Medulla oblongata (tissue), 1 donor: ENCODE results near the gene PTCH1.

Source experiments
- DNase-seq: peaks from one replicate; pipeline ENCODE4 v3.0.0-alpha.2; 2015; ENCODE audit errors: extremely low spot score

Gene PTCH1

DNA sequence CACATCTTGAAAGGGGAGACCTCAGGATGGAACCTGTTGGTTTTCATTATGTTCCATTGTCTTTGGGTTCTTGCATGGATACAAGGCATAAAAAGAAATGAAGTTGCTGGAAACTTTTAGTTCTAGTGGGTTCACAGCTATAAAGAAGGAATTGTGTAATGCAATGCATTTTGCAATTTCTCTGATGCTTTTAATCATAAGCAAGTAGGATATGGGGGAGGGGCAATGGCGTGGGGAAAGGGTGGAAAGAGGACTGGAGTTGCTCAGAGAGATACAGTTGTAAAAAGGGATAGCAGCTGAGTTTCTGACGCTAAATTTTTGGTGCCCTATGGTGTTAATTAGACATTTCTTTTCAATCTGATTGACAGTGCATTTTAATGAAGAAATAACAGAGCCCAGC, 110.7 kb downstream of the PTCH1 start:
- no peak for DNase-seq

- DNase-seq, result no peak
Observed at GRCh38 chr9:95399261-95399660, 117.5 kb downstream of the PTCH1 start.
